ENCODE results near the gene WDFY2.

Gene WDFY2

GRCh38 chr13:51761643-51762350 is 177.5 kb downstream of the WDFY2 start:
- no peak overlapping the region for H3K27ac ChIP-seq (ENCODE audit: low read depth, low read length, severe bottlenecking)
- peaks cover 63% of the 10 kb centered on the region for H3K36me3 ChIP-seq (ENCODE audit: control insufficient read depth, insufficient read depth, low read length)
- no peaks in the 10 kb centered on the region for H3K9me3 ChIP-seq (ENCODE audit: control insufficient read depth, low read length)
- WGBS, 2 experiments (ENCODE audit: insufficient coverage in 2 of 2) = 94 to 97% methylated on average over 10 to 15 of the region's 16 CpGs
- no peak overlapping the region for H3K4me3 ChIP-seq (ENCODE audit: extremely low read depth, insufficient read depth, low read length, poor library complexity, severe bottlenecking)
- peaks cover 25% of the 10 kb centered on the region for H3K4me1 ChIP-seq (ENCODE audit: control insufficient read depth, insufficient read depth, low read length, poor library complexity, severe bottlenecking)

GRCh38 chr13:51763486-51763885 is 179.2 kb downstream of the WDFY2 start:
- H3K36me3 ChIP-seq (ENCODE audit: control insufficient read depth, insufficient read depth, low read length) = peaks cover 59% of the 10 kb centered on the region
- H3K27ac ChIP-seq (ENCODE audit: low read depth, low read length, severe bottlenecking) = no peak overlapping the region
- 100% methylated on average over 2 of the region's 2 CpGs; no CpG with 5 or more reads in 1 of the 2 experiments for WGBS, 2 experiments (ENCODE audit: insufficient coverage in 2 of 2)

GRCh38 chr13:51764184-51765141 is 180.2 kb downstream of the WDFY2 start:
- peak overlapping the region; percentile 52 for H3K27ac ChIP-seq (ENCODE audit: low read depth, low read length, severe bottlenecking)
- H3K9me3 ChIP-seq (ENCODE audit: control insufficient read depth, low read length) = no peaks in the 10 kb centered on the region
- peaks cover 27% of the 10 kb centered on the region for H3K4me1 ChIP-seq (ENCODE audit: control insufficient read depth, insufficient read depth, low read length, poor library complexity, severe bottlenecking)
- 90 to 92% methylated on average over 6 to 11 of the region's 12 CpGs for WGBS, 2 experiments (ENCODE audit: insufficient coverage in 2 of 2)
- H3K36me3 ChIP-seq (ENCODE audit: control insufficient read depth, insufficient read depth, low read length) = peaks cover 53% of the 10 kb centered on the region
- H3K4me3 ChIP-seq (ENCODE audit: extremely low read depth, insufficient read depth, low read length, poor library complexity, severe bottlenecking) = no peak overlapping the region

More at GRCh38 chr13:51763486-51763885, 179.2 kb downstream of the WDFY2 start:
- H3K9me3 ChIP-seq (ENCODE audit: control insufficient read depth, low read length) = no peaks in the 10 kb centered on the region
- no peak overlapping the region for H3K4me3 ChIP-seq (ENCODE audit: extremely low read depth, insufficient read depth, low read length, poor library complexity, severe bottlenecking)
- peaks cover 23% of the 10 kb centered on the region for H3K4me1 ChIP-seq (ENCODE audit: control insufficient read depth, insufficient read depth, low read length, poor library complexity, severe bottlenecking)

GRCh38 chr13:51765142-51765515 is 180.9 kb downstream of the WDFY2 start:
- Histone ChIP-seq H3K4me3 (ENCODE audit: extremely low read depth, insufficient read depth, low read length, poor library complexity, severe bottlenecking) (no peak overlapping the region), H3K4me1 (ENCODE audit: control insufficient read depth, insufficient read depth, low read length, poor library complexity, severe bottlenecking) (peaks cover 27% of the 10 kb centered on the region), H3K27ac (ENCODE audit: low read depth, low read length, severe bottlenecking) (no peak overlapping the region), H3K9me3 (ENCODE audit: control insufficient read depth, low read length) (no peaks in the 10 kb centered on the region), H3K36me3 (ENCODE audit: control insufficient read depth, insufficient read depth, low read length) (peaks cover 47% of the 10 kb centered on the region)
- WGBS, 2 experiments (ENCODE audit: insufficient coverage in 2 of 2) = 91 to 100% methylated on average over 2 of the region's 4 CpGs

- WGBS, 2 experiments (ENCODE audit: insufficient coverage in 2 of 2) = 90 to 93% methylated on average over 6 to 7 of the region's 8 CpGs
These were observed 182.8 kb downstream of the WDFY2 start for GRCh38 chr13:51767100-51767499.

GRCh38 chr13:51768378-51768921 is 184.2 kb downstream of the WDFY2 start:
- H3K27ac ChIP-seq (ENCODE audit: low read depth, low read length, severe bottlenecking) = no peak overlapping the region
- peaks cover 27% of the 10 kb centered on the region for H3K4me1 ChIP-seq (ENCODE audit: control insufficient read depth, insufficient read depth, low read length, poor library complexity, severe bottlenecking)
- H3K9me3 ChIP-seq (ENCODE audit: control insufficient read depth, low read length) = no peaks in the 10 kb centered on the region
- H3K36me3 ChIP-seq (ENCODE audit: control insufficient read depth, insufficient read depth, low read length) = peaks cover 29% of the 10 kb centered on the region
- H3K4me3 ChIP-seq (ENCODE audit: extremely low read depth, insufficient read depth, low read length, poor library complexity, severe bottlenecking) = no peak overlapping the region
- WGBS, 2 experiments (ENCODE audit: insufficient coverage in 2 of 2) = 83 to 87% methylated on average over 13 to 15 of the region's 15 CpGs

More at GRCh38 chr13:51767100-51767499, 182.8 kb downstream of the WDFY2 start:
- no peak overlapping the region for H3K27ac ChIP-seq (ENCODE audit: low read depth, low read length, severe bottlenecking)
- H3K36me3 ChIP-seq (ENCODE audit: control insufficient read depth, insufficient read depth, low read length) = peaks cover 38% of the 10 kb centered on the region
- H3K4me1 ChIP-seq (ENCODE audit: control insufficient read depth, insufficient read depth, low read length, poor library complexity, severe bottlenecking) = peaks cover 27% of the 10 kb centered on the region
- no peak overlapping the region for H3K4me3 ChIP-seq (ENCODE audit: extremely low read depth, insufficient read depth, low read length, poor library complexity, severe bottlenecking)
- no peaks in the 10 kb centered on the region for H3K9me3 ChIP-seq (ENCODE audit: control insufficient read depth, low read length)

- no peaks in the 10 kb centered on the region for H3K9me3 ChIP-seq (ENCODE audit: control insufficient read depth, low read length)
- H3K4me3 ChIP-seq (ENCODE audit: extremely low read depth, insufficient read depth, low read length, poor library complexity, severe bottlenecking) = no peak overlapping the region
- WGBS, 2 experiments (ENCODE audit: insufficient coverage in 2 of 2) = 95% methylated on average over 10 to 18 of the region's 19 CpGs
- H3K27ac ChIP-seq (ENCODE audit: low read depth, low read length, severe bottlenecking) = no peak overlapping the region
- H3K36me3 ChIP-seq (ENCODE audit: control insufficient read depth, insufficient read depth, low read length) = peaks cover 29% of the 10 kb centered on the region
- H3K4me1 ChIP-seq (ENCODE audit: control insufficient read depth, insufficient read depth, low read length, poor library complexity, severe bottlenecking) = peaks cover 26% of the 10 kb centered on the region
These were observed 184.7 kb downstream of the WDFY2 start for GRCh38 chr13:51768976-51769375.

GRCh38 chr13:51769455-51770127 is 185.3 kb downstream of the WDFY2 start:
- no peaks in the 10 kb centered on the region for H3K9me3 ChIP-seq (ENCODE audit: control insufficient read depth, low read length)
- 83 to 92% methylated on average over 8 to 9 of the region's 11 CpGs for WGBS, 2 experiments (ENCODE audit: insufficient coverage in 2 of 2)
- H3K4me3 ChIP-seq (ENCODE audit: extremely low read depth, insufficient read depth, low read length, poor library complexity, severe bottlenecking) = no peak overlapping the region
- peaks cover 20% of the 10 kb centered on the region for H3K4me1 ChIP-seq (ENCODE audit: control insufficient read depth, insufficient read depth, low read length, poor library complexity, severe bottlenecking)
- H3K27ac ChIP-seq (ENCODE audit: low read depth, low read length, severe bottlenecking) = no peak overlapping the region
- peaks cover 29% of the 10 kb centered on the region for H3K36me3 ChIP-seq (ENCODE audit: control insufficient read depth, insufficient read depth, low read length)

GRCh38 chr13:51770160-51770559 is 185.9 kb downstream of the WDFY2 start:
- Histone ChIP-seq H3K36me3 (ENCODE audit: control insufficient read depth, insufficient read depth, low read length) (peaks cover 28% of the 10 kb centered on the region), H3K9me3 (ENCODE audit: control insufficient read depth, low read length) (no peaks in the 10 kb centered on the region), H3K4me1 (ENCODE audit: control insufficient read depth, insufficient read depth, low read length, poor library complexity, severe bottlenecking) (peaks cover 14% of the 10 kb centered on the region), H3K4me3 (ENCODE audit: extremely low read depth, insufficient read depth, low read length, poor library complexity, severe bottlenecking) (no peak overlapping the region), H3K27ac (ENCODE audit: low read depth, low read length, severe bottlenecking) (no peak overlapping the region)
- 88 to 90% methylated on average over 5 to 6 of the region's 6 CpGs for WGBS, 2 experiments (ENCODE audit: insufficient coverage in 2 of 2)

- peaks cover 11% of the 10 kb centered on the region for H3K4me1 ChIP-seq (ENCODE audit: control insufficient read depth, insufficient read depth, low read length, poor library complexity, severe bottlenecking)
- 93 to 96% methylated on average over 11 of the region's 11 CpGs for WGBS, 2 experiments (ENCODE audit: insufficient coverage in 2 of 2)
- no peak overlapping the region for H3K27ac ChIP-seq (ENCODE audit: low read depth, low read length, severe bottlenecking)
These were observed 186.6 kb downstream of the WDFY2 start for GRCh38 chr13:51770681-51771417.

More at GRCh38 chr13:51770681-51771417, 186.6 kb downstream of the WDFY2 start:
- Histone ChIP-seq H3K4me3 (ENCODE audit: extremely low read depth, insufficient read depth, low read length, poor library complexity, severe bottlenecking) (no peak overlapping the region), H3K36me3 (ENCODE audit: control insufficient read depth, insufficient read depth, low read length) (peaks cover 21% of the 10 kb centered on the region), H3K9me3 (ENCODE audit: control insufficient read depth, low read length) (no peaks in the 10 kb centered on the region)
